Activated CD4-positive, alpha-beta T cell treated with anti-CD3 and anti-CD28 coated beads, Interleukin-2, amount 10 ng/mL, durations not matched to agents 7 days and 5 days (primary cell): Measurements from ENCODE around the gene PCDHA12. TPM values are rescaled to one million over a fixed set of nuclear protein-coding genes. Genes with fewer than 3 reads are reported as not detected.
"Not testable (repeated sequence)": the region's sequence is repeated elsewhere in the genome, so short reads cannot be mapped to it uniquely, and the experiment has no call there.

Experiments used
- CTCF ChIA-PET: fragments of 350-600 bp; sonication (Branson Sonifier 250); formaldehyde crosslinking; loops from one replicate; lab custom pipeline; 2021; ENCODE audit warnings: antibody characterized with exemption; lab: Charles Lee
- POLR2A ChIA-PET: fragments of 350-600 bp; sonication (Branson Sonifier 250); formaldehyde crosslinking; loops from one replicate; lab custom pipeline; 2021; ENCODE audit warnings: antibody characterized with exemption; lab: Charles Lee
- DNase-seq: peaks from one replicate; pipeline ENCODE4 v3.0.0-alpha.2; 2020
- H3K27ac Mint-ChIP-seq: one replicate; pipeline ENCODE4 v1.8.0; 2021; ENCODE audit warnings: mild to moderate bottlenecking, moderate library complexity, mixed read lengths
- H3K27me3 Mint-ChIP-seq: one replicate; pipeline ENCODE4 v1.8.0; 2021; ENCODE audit warnings: mixed read lengths
- H3K36me3 Mint-ChIP-seq: one replicate; pipeline ENCODE4 v1.8.0; 2021; ENCODE audit warnings: low read depth, mixed read lengths
- H3K4me1 Mint-ChIP-seq: one replicate; pipeline ENCODE4 v1.8.0; 2021; ENCODE audit warnings: mixed read lengths
- H3K4me3 Mint-ChIP-seq: one replicate; pipeline ENCODE4 v1.8.0; 2021; ENCODE audit warnings: mild to moderate bottlenecking, moderate library complexity, mixed read lengths
- H3K9me3 Mint-ChIP-seq: one replicate; pipeline ENCODE4 v1.8.0; 2021; ENCODE audit warnings: mixed read lengths
- total RNA-seq, 2 experiments: library from RNA; stranded (reverse); gene quantifications; one replicate each; pipeline ENCODE4 v1.2.3, GENCODE V29; 2021

Gene PCDHA12
- total RNA-seq, 2 experiments from 2014 or later = not detected

- H3K4me1 Mint-ChIP-seq, CTCF ChIA-PET, DNase-seq, H3K36me3 Mint-ChIP-seq, H3K27me3 Mint-ChIP-seq, POLR2A ChIA-PET: not testable (repeated sequence)
- Mint-ChIP-seq H3K4me3 (peak overlapping the region; percentile 25), H3K27ac (peak overlapping the region; percentile 54), H3K9me3 (peaks cover 22% of the 10 kb centered on the region)
Observed at GRCh38 chr5:140876541-140877261, 1.6 kb downstream of the PCDHA12 start.

- peaks cover 20% of the 10 kb centered on the region for H3K9me3 Mint-ChIP-seq
- H3K27me3 Mint-ChIP-seq = peaks cover 6% of the 10 kb centered on the region
Observed at GRCh38 chr5:140877262-140877581, 2.1 kb downstream of the PCDHA12 start.

GRCh38 chr5:140881889-140882590 lies 6.9 kb downstream of the PCDHA12 start, which contains the start of gene PCDHA13:
Gene PCDHA13, plus strand, starts transcription at chr5:140882124. Its CDS starts 145 bp downstream, at chr5:140882269.
- peaks cover 4% of the 10 kb centered on the region for H3K27me3 Mint-ChIP-seq

More at GRCh38 chr5:140877262-140877581, 2.1 kb downstream of the PCDHA12 start:
- CTCF ChIA-PET = no interaction called here
- no peak for DNase-seq
- H3K4me3 Mint-ChIP-seq = no peak overlapping the region
- no peak overlapping the region for H3K27ac Mint-ChIP-seq
- POLR2A ChIA-PET = no interaction called here
- no peaks in the 10 kb centered on the region for H3K4me1 Mint-ChIP-seq
- no peaks in the 10 kb centered on the region for H3K36me3 Mint-ChIP-seq

GRCh38 chr5:140882591-140882899 lies 7.4 kb downstream of the PCDHA12 start:
- Mint-ChIP-seq H3K36me3 (no peaks in the 10 kb centered on the region), H3K27me3 (peaks cover 4% of the 10 kb centered on the region), H3K27ac (no peak overlapping the region), H3K9me3 (peaks cover 16% of the 10 kb centered on the region), H3K4me1 (no peaks in the 10 kb centered on the region), H3K4me3 (peak overlapping the region; percentile 28)
- DNase-seq = no peak
- ChIA-PET POLR2A (no interaction called here), CTCF (no interaction called here)

More at GRCh38 chr5:140881889-140882590, 6.9 kb downstream of the PCDHA12 start, which contains the start of gene PCDHA13:
- H3K4me3 Mint-ChIP-seq = peak within 1 kb of the TSS; percentile 28
- no peaks in the 10 kb centered on the region for H3K4me1 Mint-ChIP-seq
- POLR2A ChIA-PET = no interaction called here
- H3K27ac Mint-ChIP-seq = no peak within 1 kb of the TSS
- peaks cover 14% of the 10 kb centered on the region for H3K9me3 Mint-ChIP-seq
- CTCF ChIA-PET = no interaction called here
- DNase-seq = no peak
- no peaks in the 10 kb centered on the region for H3K36me3 Mint-ChIP-seq

GRCh38 chr5:140883373-140883772 lies 8.3 kb downstream of the PCDHA12 start:
- DNase-seq = no peak
- no peak overlapping the region for H3K27ac Mint-ChIP-seq
- CTCF ChIA-PET = no interaction called here
- H3K27me3 Mint-ChIP-seq = peaks cover 4% of the 10 kb centered on the region
- H3K4me3 Mint-ChIP-seq = no peak overlapping the region
- peaks cover 16% of the 10 kb centered on the region for H3K9me3 Mint-ChIP-seq
- H3K36me3 Mint-ChIP-seq = no peaks in the 10 kb centered on the region
- no peaks in the 10 kb centered on the region for H3K4me1 Mint-ChIP-seq
- POLR2A ChIA-PET = no interaction called here

- ChIA-PET POLR2A (no interaction called here), CTCF (interaction anchor here (0.7 kb wide), 1 partner anchor 516 kb away, joined by 3 read pairs; no protein-coding TSS in a partner anchor)
- H3K4me1 Mint-ChIP-seq = no peaks in the 10 kb centered on the region
- H3K36me3 Mint-ChIP-seq = no peaks in the 10 kb centered on the region
- peaks cover 4% of the 10 kb centered on the region for H3K27me3 Mint-ChIP-seq
- no peak for DNase-seq
- peaks cover 16% of the 10 kb centered on the region for H3K9me3 Mint-ChIP-seq
- H3K27ac Mint-ChIP-seq = no peak overlapping the region
- no peak overlapping the region for H3K4me3 Mint-ChIP-seq
Observed at GRCh38 chr5:140883927-140884697, 9.0 kb downstream of the PCDHA12 start.

- Mint-ChIP-seq H3K27me3 (no peaks in the 10 kb centered on the region), H3K9me3 (peaks cover 6% of the 10 kb centered on the region), H3K36me3 (no peaks in the 10 kb centered on the region), H3K4me1 (no peaks in the 10 kb centered on the region), H3K27ac (no peak overlapping the region), H3K4me3 (no peak overlapping the region)
- no peak for DNase-seq
- POLR2A ChIA-PET = no interaction called here
- CTCF ChIA-PET = no interaction called here
Observed at GRCh38 chr5:140916325-140916724, 41.2 kb downstream of the PCDHA12 start.

GRCh38 chr5:140923601-140924000 lies 48.5 kb downstream of the PCDHA12 start:
- Mint-ChIP-seq H3K9me3 (peaks cover 3% of the 10 kb centered on the region), H3K4me3 (no peak overlapping the region), H3K4me1 (peaks cover 1% of the 10 kb centered on the region), H3K27me3 (peaks cover 33% of the 10 kb centered on the region), H3K36me3 (peaks cover 4% of the 10 kb centered on the region), H3K27ac (no peak overlapping the region)
- DNase-seq = no peak
- CTCF ChIA-PET = no interaction called here
- POLR2A ChIA-PET = no interaction called here

GRCh38 chr5:140925806-140926442 lies 50.8 kb downstream of the PCDHA12 start, which contains the start of gene PCDHAC1:
Gene PCDHAC1, plus strand, starts transcription at chr5:140926299. Its CDS starts 594 bp downstream, at chr5:140926893.
- ChIA-PET POLR2A (no interaction called here), CTCF (no interaction called here)
- Mint-ChIP-seq H3K4me1 (peaks cover 1% of the 10 kb centered on the region), H3K27ac (peak within 1 kb of the TSS; percentile 54), H3K4me3 (peak within 1 kb of the TSS; percentile 34), H3K9me3 (peaks cover 3% of the 10 kb centered on the region), H3K27me3 (peaks cover 34% of the 10 kb centered on the region), H3K36me3 (peaks cover 4% of the 10 kb centered on the region)
- no peak for DNase-seq

- Mint-ChIP-seq H3K4me1 (peaks cover 1% of the 10 kb centered on the region), H3K27me3 (peaks cover 34% of the 10 kb centered on the region), H3K27ac (peak overlapping the region; percentile 13), H3K36me3 (peaks cover 4% of the 10 kb centered on the region), H3K4me3 (peak overlapping the region; percentile 34), H3K9me3 (peaks cover 3% of the 10 kb centered on the region)
- no peak for DNase-seq
- ChIA-PET CTCF (no interaction called here), POLR2A (no interaction called here)
Observed at GRCh38 chr5:140926443-140927227, 51.5 kb downstream of the PCDHA12 start.

GRCh38 chr5:140927228-140927573 lies 52.1 kb downstream of the PCDHA12 start:
- H3K36me3 Mint-ChIP-seq = peaks cover 4% of the 10 kb centered on the region
- H3K4me1 Mint-ChIP-seq = peaks cover 1% of the 10 kb centered on the region
- H3K27ac Mint-ChIP-seq = peak overlapping the region; percentile 13
- peaks cover 34% of the 10 kb centered on the region for H3K27me3 Mint-ChIP-seq
- peak overlapping the region; percentile 34 for H3K4me3 Mint-ChIP-seq
- H3K9me3 Mint-ChIP-seq = peaks cover 3% of the 10 kb centered on the region
- DNase-seq = no peak
- ChIA-PET POLR2A (no interaction called here), CTCF (no interaction called here)
